HK-2 (cell line): ENCODE results near the gene ARHGEF33.

Experiments
- DNase-seq: peaks from one replicate; pipeline ENCODE4 v3.0.0-alpha.2; 2018; ENCODE audit not compliant: unreplicated experiment

The ARHGEF33 gene

GRCh38 chr2:39017334-39017733, 127.7 kb downstream of the ARHGEF33 start:
- no peak for DNase-seq

DNA sequence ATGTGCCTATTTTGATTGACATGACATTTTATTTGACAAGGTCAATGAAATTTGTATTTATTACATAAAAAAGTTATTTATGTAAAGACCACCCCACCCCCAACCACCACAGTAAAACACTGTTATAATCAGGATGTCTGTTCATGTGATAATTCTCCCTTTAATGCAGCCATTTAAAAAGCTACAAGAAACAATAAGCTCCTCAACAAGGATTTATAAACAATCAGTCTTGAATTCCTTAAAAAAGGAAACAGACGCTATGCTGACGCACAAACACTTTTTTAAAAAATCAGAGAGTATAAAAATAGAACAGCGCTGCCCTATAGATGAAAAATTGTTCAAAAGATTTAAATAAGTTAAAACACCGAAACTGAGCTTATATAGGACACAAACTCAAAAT, 129.0 kb downstream of the ARHGEF33 start:
- DNase-seq: no peak

- no peak for DNase-seq
These were observed 130.7 kb downstream of the ARHGEF33 start for GRCh38 chr2:39020383-39020782.

DNA sequence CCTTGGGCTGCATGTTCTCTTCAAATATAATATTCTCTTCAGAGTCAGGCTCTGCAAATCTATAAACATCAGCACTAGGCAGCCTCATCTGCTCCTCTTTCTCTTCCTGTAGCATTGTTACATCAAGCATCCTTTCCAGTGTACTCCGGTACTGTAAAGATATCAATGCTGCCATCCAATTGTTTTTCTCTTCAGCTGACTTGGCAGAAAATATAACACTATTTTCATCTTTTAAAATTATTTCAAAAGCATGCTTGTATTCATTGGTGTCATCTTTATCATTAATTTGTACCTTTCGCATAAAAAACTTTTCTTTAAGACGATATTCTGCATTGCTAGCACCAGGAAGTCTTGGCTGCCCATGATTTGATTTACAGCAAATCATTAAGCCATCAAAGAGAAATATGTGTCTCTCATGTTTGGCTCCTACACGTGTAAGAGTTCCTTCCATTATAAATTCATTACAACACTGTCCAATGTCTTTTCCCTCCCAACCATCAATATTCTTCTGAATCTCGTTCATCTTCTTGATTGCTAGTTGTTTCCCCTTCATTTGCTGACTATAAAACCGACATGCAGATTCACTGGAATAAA, 133.1 kb downstream of the ARHGEF33 start:
- DNase-seq: no peak

GRCh38 chr2:39023649-39024048, 134.0 kb downstream of the ARHGEF33 start:
- DNase-seq: no peak

DNA sequence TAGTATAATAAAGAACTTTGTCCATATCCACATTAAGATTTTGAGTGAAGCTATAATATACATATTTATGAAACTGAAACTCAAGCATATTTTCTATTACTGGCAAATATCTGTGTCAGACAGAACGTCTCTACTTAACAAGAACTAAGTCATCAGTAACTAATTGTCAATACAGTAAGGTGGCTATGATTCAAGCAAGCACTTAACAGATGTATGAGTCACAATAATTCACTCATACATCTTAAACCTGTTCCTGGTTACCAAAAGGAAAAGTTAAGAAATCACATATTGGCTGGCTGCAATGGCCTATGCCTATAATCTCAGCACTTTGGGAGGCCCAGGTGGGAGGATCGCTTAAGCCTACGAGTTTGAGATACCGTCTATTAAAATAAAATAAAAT, 135.2 kb downstream of the ARHGEF33 start:
- no peak for DNase-seq
